MM.1S (cell line): ENCODE data around the gene WDFY2.

Experiments
- DNase-seq: peaks from one replicate; pipeline ENCODE4 v3.0.0-alpha.2; 2015
- H2AFZ ChIP-seq: fragments of 300-600 bp; sonication (generic); 2 replicates; pipeline ENCODE4 v1.6.0; 2016; ENCODE audit warnings: antibody characterized with exemption, low read length
- H3F3A ChIP-seq: fragments of 300-600 bp; sonication (generic); 2 replicates; pipeline ENCODE4 v1.6.1; 2016; ENCODE audit warnings: mild to moderate bottlenecking, antibody characterized with exemption, low read length, moderate library complexity, mixed read lengths; ENCODE audit not compliant: insufficient read depth
- H3K27ac ChIP-seq: fragments of 300-600 bp; sonication (generic); 2 replicates; pipeline ENCODE4 v1.5.1; 2016; ENCODE audit warnings: mild to moderate bottlenecking, low read length
- H3K27me3 ChIP-seq: fragments of 300-600 bp; sonication (generic); replicated peaks from 2 replicates; pipeline ENCODE4 v1.6.0; 2016; ENCODE audit warnings: low read length; ENCODE audit not compliant: insufficient read depth
- H3K36me3 ChIP-seq: fragments of 300-600 bp; sonication (generic); replicated peaks from 2 replicates; pipeline ENCODE4 v1.6.1; 2016; ENCODE audit warnings: mild to moderate bottlenecking, low read length, mixed read lengths; ENCODE audit not compliant: insufficient read depth
- H3K4me1 ChIP-seq: fragments of 300-600 bp; sonication (generic); 2 replicates; pipeline ENCODE4 v1.6.1; 2016; ENCODE audit warnings: low read length, mixed read lengths
- H3K4me2 ChIP-seq: fragments of 300-600 bp; sonication (generic); 2 replicates; pipeline ENCODE4 v1.6.0; 2016; ENCODE audit warnings: low read depth, low read length
- H3K4me3 ChIP-seq: fragments of 300-600 bp; sonication (generic); 2 replicates; pipeline ENCODE4 v1.5.1; 2016; ENCODE audit warnings: low read length, mixed read lengths
- H3K79me2 ChIP-seq: fragments of 300-600 bp; sonication (generic); 2 replicates; pipeline ENCODE4 v1.6.1; 2016; ENCODE audit warnings: mixed run types, low read length, mixed read lengths
- H3K9ac ChIP-seq: fragments of 300-600 bp; sonication (generic); 2 replicates; pipeline ENCODE4 v1.6.1; 2016; ENCODE audit warnings: low read length, mixed read lengths
- H3K9me2 ChIP-seq: fragments of 300-600 bp; sonication (generic); replicated peaks from 2 replicates; pipeline ENCODE4 v1.6.1; 2016; ENCODE audit warnings: mild to moderate bottlenecking, low read length, mixed read lengths; ENCODE audit not compliant: insufficient read depth
- H3K9me3 ChIP-seq: fragments of 300-600 bp; sonication (generic); replicated peaks from 2 replicates; pipeline ENCODE4 v1.6.1; 2016; ENCODE audit warnings: mild to moderate bottlenecking, low read length, mixed read lengths; ENCODE audit not compliant: insufficient read depth
- H4K20me1 ChIP-seq: fragments of 300-600 bp; sonication (generic); 2 replicates; pipeline ENCODE4 v1.6.1; 2016; ENCODE audit warnings: mild to moderate bottlenecking, low read length, moderate library complexity, mixed read lengths; ENCODE audit not compliant: insufficient read depth
- CTCF ChIP-seq: fragments of 300-600 bp; sonication (generic); IDR thresholded peaks from 2 replicates; pipeline ENCODE4 v1.5.1; 2016; ENCODE audit warnings: antibody characterized with exemption, low read length, mixed read lengths
- EZH2 ChIP-seq: fragments of 300-600 bp; sonication (generic); optimal IDR thresholded peaks from 2 replicates; pipeline ENCODE3; 2017; ENCODE audit warnings: low read depth, mild to moderate bottlenecking, antibody characterized with exemption, low read length, mixed read lengths
- EZH2phosphoT487 ChIP-seq: fragments of 300-600 bp; sonication (generic); IDR thresholded peaks from 2 replicates; pipeline ENCODE4 v1.6.1; 2018; ENCODE audit warnings: antibody characterized with exemption, low read length

WDFY2 gene

GRCh38 chr13:51728972-51729371 lies 144.7 kb downstream of the WDFY2 start:
- H3K36me3 ChIP-seq: no peaks in the 10 kb centered on the region
- no peak overlapping the region for H3K9ac ChIP-seq
- DNase-seq: no peak
- H3K27me3 ChIP-seq: no peaks in the 10 kb centered on the region
- no peak overlapping the region for H3K4me3 ChIP-seq
- no peaks in the 10 kb centered on the region for H3K9me2 ChIP-seq
- H3K4me2 ChIP-seq: no peak overlapping the region
- TF ChIP-seq EZH2 (no peak), EZH2phosphoT487 (no peak), CTCF (no peak)
- H3K9me3 ChIP-seq: no peaks in the 10 kb centered on the region
- H3F3A ChIP-seq: no peaks in the 10 kb centered on the region
- no peak overlapping the region for H2AFZ ChIP-seq
- H3K79me2 ChIP-seq: no peaks in the 10 kb centered on the region
- H4K20me1 ChIP-seq: no peaks in the 10 kb centered on the region
- H3K4me1 ChIP-seq: no peaks in the 10 kb centered on the region
- H3K27ac ChIP-seq: no peak overlapping the region

- Histone ChIP-seq H3K9me2 (no peaks in the 10 kb centered on the region), H2AFZ (no peak overlapping the region), H3K9ac (no peak overlapping the region), H3K4me3 (no peak overlapping the region), H4K20me1 (no peaks in the 10 kb centered on the region), H3K4me1 (no peaks in the 10 kb centered on the region), H3K4me2 (no peak overlapping the region), H3K27me3 (no peaks in the 10 kb centered on the region), H3K36me3 (no peaks in the 10 kb centered on the region), H3K27ac (no peak overlapping the region), H3K9me3 (no peaks in the 10 kb centered on the region), H3F3A (no peaks in the 10 kb centered on the region), H3K79me2 (no peaks in the 10 kb centered on the region)
- no peak for DNase-seq
- TF ChIP-seq CTCF (no peak), EZH2 (no peak), EZH2phosphoT487 (no peak)
Measured at GRCh38 chr13:51729866-51730553, 145.7 kb downstream of the WDFY2 start.

GRCh38 chr13:51730927-51731326 lies 146.7 kb downstream of the WDFY2 start:
- Histone ChIP-seq H3K4me1 (no peaks in the 10 kb centered on the region), H3K79me2 (no peaks in the 10 kb centered on the region), H3F3A (no peaks in the 10 kb centered on the region), H2AFZ (no peak overlapping the region), H3K27ac (no peak overlapping the region), H3K9ac (no peak overlapping the region), H3K4me3 (no peak overlapping the region), H4K20me1 (no peaks in the 10 kb centered on the region), H3K9me3 (no peaks in the 10 kb centered on the region), H3K4me2 (no peak overlapping the region), H3K27me3 (no peaks in the 10 kb centered on the region), H3K36me3 (no peaks in the 10 kb centered on the region), H3K9me2 (no peaks in the 10 kb centered on the region)
- DNase-seq: no peak
- TF ChIP-seq EZH2phosphoT487 (no peak), EZH2 (no peak), CTCF (no peak)
